Activated naive CD8-positive, alpha-beta T cell treated with anti-CD3 and anti-CD28 coated beads for 36 hours (primary cell): ENCODE measurements around the gene GNG14. TPM values are rescaled to one million over a fixed set of nuclear protein-coding genes. Genes with fewer than 3 reads are reported as not detected.

ENCODE experiments used
- total RNA-seq, 2 experiments: library from RNA; stranded (reverse); gene quantifications; one replicate each; pipeline ENCODE4 v1.2.3, GENCODE V29; 2021

The GNG14 gene
- total RNA-seq, 2 experiments from 2014 or later, result not detected

Other genes starting within 250 kb of the GNG14 start
- gene ZNF443, start 247.0 kb upstream of the GNG14 start, total RNA-seq, result 1 to 10 TPM; 2.7 to 3.6 TPM
- gene ZNF709, start 203.2 kb upstream of the GNG14 start, total RNA-seq, result 1 to 10 TPM; 1.7 to 1.8 TPM
- 1 to 10 TPM; 6.0 to 6.4 TPM for gene ZNF564, start 136.5 kb upstream of the GNG14 start, total RNA-seq
- gene ZNF490, start 77.2 kb upstream of the GNG14 start, total RNA-seq, result 1 to 10 TPM; 7.7 to 9.2 TPM
- 10 to 100 TPM; 14.6 to 15.1 TPM for gene ZNF791, start 77.1 kb upstream of the GNG14 start, total RNA-seq
- gene MAN2B1, start 21.3 kb upstream of the GNG14 start, total RNA-seq, result 100 to 1,000 TPM; 111 to 122 TPM
- 10 to 100 TPM; 25.7 to 26.8 TPM for gene WDR83, start 21.2 kb upstream of the GNG14 start, total RNA-seq
- 10 to 100 TPM; 92.9 to 99.9 TPM for gene DHPS, start 6.1 kb upstream of the GNG14 start, total RNA-seq
- 10 to 100 TPM; 13.1 to 13.4 TPM for gene FBXW9, start 8.6 kb downstream of the GNG14 start, total RNA-seq
- gene TNPO2, start 35.9 kb downstream of the GNG14 start, total RNA-seq, result 100 to 1,000 TPM; 125 to 134 TPM
- 100 to 1,000 TPM; 223 to 230 TPM for gene TRIR, start 46.7 kb downstream of the GNG14 start, total RNA-seq
- 10 to 100 TPM; 78.3 to 80.2 TPM for gene GET3, start 49.5 kb downstream of the GNG14 start, total RNA-seq
- gene BEST2, start 63.8 kb downstream of the GNG14 start, total RNA-seq, result not detected
- 10 to 100 TPM; 13.0 to 13.8 TPM for gene HOOK2, start 87.6 kb downstream of the GNG14 start, total RNA-seq
- gene JUNB, start 103.5 kb downstream of the GNG14 start, total RNA-seq, result 100 to 1,000 TPM; 171 to 175 TPM
- 100 to 1,000 TPM; 238 to 241 TPM for gene PRDX2, start 113.8 kb downstream of the GNG14 start, total RNA-seq
- 10 to 100 TPM; 25.3 to 30.5 TPM for gene THSD8, start 114.1 kb downstream of the GNG14 start, total RNA-seq
- 10 to 100 TPM; 46.1 to 55.5 TPM for gene RNASEH2A, start 118.6 kb downstream of the GNG14 start, total RNA-seq
- not detected for gene RTBDN, start 146.6 kb downstream of the GNG14 start, total RNA-seq
- gene MAST1, start 150.5 kb downstream of the GNG14 start, total RNA-seq, result 1 to 10 TPM; 1.2 to 2.0 TPM
- 10 to 100 TPM; 21.5 to 22.2 TPM for gene DNASE2, start 193.5 kb downstream of the GNG14 start, total RNA-seq
- under 1 TPM; 0.34 to 0.39 TPM for gene KLF1, start 199.2 kb downstream of the GNG14 start, total RNA-seq
- 10 to 100 TPM; 41.2 to 42.5 TPM for gene GCDH, start 203.2 kb downstream of the GNG14 start, total RNA-seq
- 1 to 10 TPM; 1.8 to 2.7 TPM for gene SYCE2, start 231.3 kb downstream of the GNG14 start, total RNA-seq
- 100 to 1,000 TPM; 166 to 167 TPM for gene FARSA, start 245.7 kb downstream of the GNG14 start, total RNA-seq